ENCODE results near the gene NPAS2.

GRCh38 chr2:100971221-100971620 is 151.3 kb downstream of the NPAS2 start:
- TF ChIP-seq POLR2AphosphoS5 (IDR thresholded peaks at IDR 0.05): no peak
- TF ChIP-seq, protein P1, sequence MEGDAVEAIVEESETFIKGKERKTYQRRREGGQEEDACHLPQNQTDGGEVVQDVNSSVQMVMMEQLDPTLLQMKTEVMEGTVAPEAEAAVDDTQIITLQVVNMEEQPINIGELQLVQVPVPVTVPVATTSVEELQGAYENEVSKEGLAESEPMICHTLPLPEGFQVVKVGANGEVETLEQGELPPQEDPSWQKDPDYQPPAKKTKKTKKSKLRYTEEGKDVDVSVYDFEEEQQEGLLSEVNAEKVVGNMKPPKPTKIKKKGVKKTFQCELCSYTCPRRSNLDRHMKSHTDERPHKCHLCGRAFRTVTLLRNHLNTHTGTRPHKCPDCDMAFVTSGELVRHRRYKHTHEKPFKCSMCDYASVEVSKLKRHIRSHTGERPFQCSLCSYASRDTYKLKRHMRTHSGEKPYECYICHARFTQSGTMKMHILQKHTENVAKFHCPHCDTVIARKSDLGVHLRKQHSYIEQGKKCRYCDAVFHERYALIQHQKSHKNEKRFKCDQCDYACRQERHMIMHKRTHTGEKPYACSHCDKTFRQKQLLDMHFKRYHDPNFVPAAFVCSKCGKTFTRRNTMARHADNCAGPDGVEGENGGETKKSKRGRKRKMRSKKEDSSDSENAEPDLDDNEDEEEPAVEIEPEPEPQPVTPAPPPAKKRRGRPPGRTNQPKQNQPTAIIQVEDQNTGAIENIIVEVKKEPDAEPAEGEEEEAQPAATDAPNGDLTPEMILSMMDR (IDR thresholded peaks at IDR 0.05): no peak
